Stomach (tissue), 9 donors: Measurements from ENCODE around the gene PRKRIP1. TPM values are rescaled to one million over a fixed set of nuclear protein-coding genes. Genes with fewer than 3 reads are reported as not detected.

Source experiments
- DNase-seq, 2 donors: peaks; one replicate each; pipeline versions ENCODE4 v3.0.0 to v3.0.0-alpha.2; 2013 to 2019
- H3K27ac ChIP-seq, 5 donors: fragments of 200-600 bp in 4 of 5; sonication (generic) in 4 of 5; one replicate each; pipeline ENCODE4 v1.5.1; 2013 to 2019; ENCODE audit warnings: mild to moderate bottlenecking in 1 of 5, moderate library complexity in 1 of 5
- H3K27me3 ChIP-seq, 3 donors: fragments of 200-600 bp; sonication (generic); one replicate each; pipeline ENCODE4 v1.5.1; 2017 to 2019; ENCODE audit warnings: mixed run types in 1 of 3
- H3K36me3 ChIP-seq, 4 donors: fragments of 200-600 bp; sonication (generic); 1 replicate in 3 of 4; 2 replicates in 1 of 4; pipeline ENCODE4 v1.5.1; 2016 to 2019
- H3K4me1 ChIP-seq, 4 donors: fragments of 200-600 bp; sonication (generic); one replicate each; pipeline ENCODE4 v1.5.1; 2016 to 2019
- H3K4me3 ChIP-seq, 4 donors: fragments of 200-600 bp; sonication (generic) in 3 of 4; one replicate each; pipeline ENCODE4 v1.5.1; 2016 to 2019; ENCODE audit warnings: mild to moderate bottlenecking in 1 of 4
- H3K9me3 ChIP-seq, 4 donors: fragments of 200-600 bp; sonication (generic); one replicate each; pipeline ENCODE4 v1.5.1; 2016 to 2019
- EP300 ChIP-seq: sonication (generic); formaldehyde crosslinking; IDR thresholded peaks from one replicate; pipeline ENCODE4 v1.6.1; 2017; ENCODE audit warnings: antibody characterized with exemption
- POLR2A ChIP-seq, 4 donors: fragments of 450-650 bp; IDR thresholded peaks; one replicate each; pipeline ENCODE4 v1.6.1; 2016; ENCODE audit warnings: antibody characterized with exemption in 4 of 4, control low read depth in 2 of 4, mild to moderate bottlenecking in 1 of 4, moderate library complexity in 1 of 4
- POLR2AphosphoS5 ChIP-seq, 3 donors: sonication (generic); formaldehyde crosslinking; IDR thresholded peaks; one replicate each; pipeline ENCODE4 v1.6.1; 2016; ENCODE audit warnings: antibody characterized with exemption in 3 of 3
- WGBS, 5 donors: extraction: QIAGEN DNeasy Blood & Tissue Kit in 3 of 5; methylation state at CpG; one replicate each; pipeline versions ENCODE4 v1.1.5 to v1.1.7; 2013 to 2018; 5-methylcytosine and 5-hydroxymethylcytosine counted together
- intact Hi-C: fragments of 100-400 bp; cut with DNase I; formaldehyde crosslinking; loops from one replicate; pipeline ENCODE4 v1.15.1; 2023; ENCODE audit warnings: low total_unique reads
- polyA plus RNA-seq, 3 donors: library from polyadenylated mRNA; stranded (reverse); fragments of 200-250 nt; gene quantifications; one replicate each; pipeline ENCODE4 v1.2.3, GENCODE V29; 2013
- total RNA-seq, 5 donors: library from RNA; depleted of rRNA; stranded (reverse); fragments of >200 nt; gene quantifications; one replicate each; pipeline versions ENCODE4 v1.1.0 to v1.2.3, GENCODE V29; 2014 to 2016
- TF ChIP-seq, protein P1 (sequence below), 7 experiments: fragments of 450-650 bp in 4 of 7; fragments of 200-600 bp in 3 of 7; sonication (generic) in 3 of 7; IDR thresholded peaks; one replicate each; pipeline ENCODE4 v1.5.1; 2016 to 2019; ENCODE audit warnings: antibody characterized with exemption in 7 of 7, control low read depth in 2 of 7, mild to moderate bottlenecking in 1 of 7
- donor health status: healthy with polysubstance abuse.
- donor health status: Bipolar disorder and iron deficiency.
- donor health status: healthy.

The PRKRIP1 gene
- total and polyA plus RNA-seq, 8 donors = 23.5 to 92.7 (median 30.0) TPM

DNA sequence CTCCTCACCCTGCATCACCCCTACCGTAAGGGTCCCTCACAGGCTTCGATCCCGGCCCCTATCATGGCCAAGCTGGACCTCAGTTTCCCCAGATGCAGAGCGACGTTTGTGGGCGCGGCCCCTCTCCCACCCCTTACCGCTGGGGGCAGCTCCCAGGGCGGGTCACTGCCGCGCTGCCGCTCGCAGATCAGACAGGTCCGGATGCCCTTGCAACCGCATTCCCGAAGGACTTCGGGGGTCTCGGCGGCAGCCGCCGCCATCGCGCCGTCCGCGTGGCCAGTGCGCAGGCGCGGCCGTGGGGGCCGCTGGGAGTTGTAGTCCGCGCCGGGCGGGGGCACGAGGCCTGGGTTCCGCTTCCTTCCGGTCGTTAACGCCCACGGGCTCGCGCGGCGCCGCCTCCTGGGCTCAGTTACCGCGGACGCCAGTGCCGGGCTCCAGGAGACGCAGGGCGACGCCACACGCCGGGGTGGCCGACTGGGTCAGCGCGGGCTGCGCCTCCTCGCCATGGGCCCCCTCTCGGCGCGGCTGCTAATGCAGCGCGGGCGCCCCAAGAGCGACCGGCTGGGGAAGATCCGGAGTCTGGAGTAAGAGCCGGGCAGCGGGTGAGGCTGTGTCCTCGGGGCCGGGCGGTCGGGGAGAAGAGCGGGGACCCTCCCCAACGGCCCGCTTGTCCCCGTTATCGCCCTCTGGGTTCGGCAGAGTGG, 68.6 kb downstream of the PRKRIP1 start, which contains the start of the genes ALKBH4 and LRWD1:
Gene ALKBH4, minus strand, starts transcription at position 287 of the 704 bp plus-strand sequence. Its CDS starts 27 bp downstream, at position 260.
Gene LRWD1, plus strand, starts transcription at position 408 of the 704 bp plus-strand sequence. Its CDS starts 97 bp downstream, at position 505.
- Histone ChIP-seq H3K4me3 (peak within 1 kb of the TSS; percentile 95 to 100 (median 98)), H3K27ac (peak within 1 kb of the TSS; percentile 39 to 85 (median 78)), H3K9me3 (no peaks in the 10 kb centered on the region), H3K27me3 (no peaks in the 10 kb centered on the region), H3K4me1 (peaks cover 15 to 53% (median 43%) of the 10 kb centered on the region in 4 donors), H3K36me3 (peaks cover 6 to 25% (median 20%) of the 10 kb centered on the region in 4 donors)
- intact Hi-C loops = loop anchor here (10.0 kb wide), 1 partner anchor 180 kb away; the partner anchor contains the start of gene SH2B2
- 0 to 1% (median 1%) methylated on average over 15 to 81 of the region's 81 CpGs for WGBS, 5 donors
- DNase-seq = peak; percentile 97
- TF ChIP-seq POLR2A (IDR thresholded peaks at IDR 0.05) = no peak
- peak; percentile 68 to 91 (median 80) for TF ChIP-seq POLR2AphosphoS5 (IDR thresholded peaks at IDR 0.05)
- TF ChIP-seq EP300 = no peak
- TF ChIP-seq, protein P1, sequence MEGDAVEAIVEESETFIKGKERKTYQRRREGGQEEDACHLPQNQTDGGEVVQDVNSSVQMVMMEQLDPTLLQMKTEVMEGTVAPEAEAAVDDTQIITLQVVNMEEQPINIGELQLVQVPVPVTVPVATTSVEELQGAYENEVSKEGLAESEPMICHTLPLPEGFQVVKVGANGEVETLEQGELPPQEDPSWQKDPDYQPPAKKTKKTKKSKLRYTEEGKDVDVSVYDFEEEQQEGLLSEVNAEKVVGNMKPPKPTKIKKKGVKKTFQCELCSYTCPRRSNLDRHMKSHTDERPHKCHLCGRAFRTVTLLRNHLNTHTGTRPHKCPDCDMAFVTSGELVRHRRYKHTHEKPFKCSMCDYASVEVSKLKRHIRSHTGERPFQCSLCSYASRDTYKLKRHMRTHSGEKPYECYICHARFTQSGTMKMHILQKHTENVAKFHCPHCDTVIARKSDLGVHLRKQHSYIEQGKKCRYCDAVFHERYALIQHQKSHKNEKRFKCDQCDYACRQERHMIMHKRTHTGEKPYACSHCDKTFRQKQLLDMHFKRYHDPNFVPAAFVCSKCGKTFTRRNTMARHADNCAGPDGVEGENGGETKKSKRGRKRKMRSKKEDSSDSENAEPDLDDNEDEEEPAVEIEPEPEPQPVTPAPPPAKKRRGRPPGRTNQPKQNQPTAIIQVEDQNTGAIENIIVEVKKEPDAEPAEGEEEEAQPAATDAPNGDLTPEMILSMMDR (IDR thresholded peaks at IDR 0.05) = no peak

DNA sequence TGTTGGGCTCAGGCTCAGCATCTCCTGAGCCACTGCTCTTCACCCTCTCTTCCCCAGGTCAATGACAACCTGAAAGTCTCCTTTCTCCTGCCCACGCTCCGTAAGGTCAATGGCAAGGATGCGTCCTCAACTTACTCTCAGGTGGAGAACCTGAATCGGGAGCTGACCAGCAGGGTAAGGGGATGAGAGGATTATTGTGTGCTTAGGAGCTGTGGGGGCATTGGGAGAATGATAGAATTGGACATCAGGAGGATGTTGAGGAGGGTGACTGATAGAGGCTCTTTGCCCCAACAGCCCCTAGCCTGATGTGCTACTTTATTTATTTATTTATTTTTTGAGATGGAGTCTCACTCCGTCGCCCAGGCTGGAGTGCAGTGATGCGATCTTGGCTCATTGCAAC, 69.9 kb downstream of the PRKRIP1 start:
- DNase-seq = no peak
- TF ChIP-seq, protein P1 (IDR thresholded peaks at IDR 0.05) = no peak
- TF ChIP-seq POLR2A (IDR thresholded peaks at IDR 0.05) (no peak), POLR2AphosphoS5 (IDR thresholded peaks at IDR 0.05) (no peak), EP300 (no peak)
- no peaks in the 10 kb centered on the region for H3K9me3 ChIP-seq
- intact Hi-C loops = loop anchor here (10.0 kb wide), 1 partner anchor 181 kb away; the partner anchor contains the start of gene SH2B2
- peaks cover 15 to 67% (median 54%) of the 10 kb centered on the region in 4 donors for H3K4me1 ChIP-seq
- no peak overlapping the region for H3K27ac ChIP-seq
- 95 to 99% (median 97%) methylated on average over 7 of the region's 7 CpGs for WGBS, 5 donors
- H3K4me3 ChIP-seq = peak overlapping the region in 2 of 4 donors; percentile 95 to 98
- H3K27me3 ChIP-seq = no peaks in the 10 kb centered on the region
- H3K36me3 ChIP-seq = peaks cover 6 to 38% (median 28%) of the 10 kb centered on the region in 4 donors

DNA sequence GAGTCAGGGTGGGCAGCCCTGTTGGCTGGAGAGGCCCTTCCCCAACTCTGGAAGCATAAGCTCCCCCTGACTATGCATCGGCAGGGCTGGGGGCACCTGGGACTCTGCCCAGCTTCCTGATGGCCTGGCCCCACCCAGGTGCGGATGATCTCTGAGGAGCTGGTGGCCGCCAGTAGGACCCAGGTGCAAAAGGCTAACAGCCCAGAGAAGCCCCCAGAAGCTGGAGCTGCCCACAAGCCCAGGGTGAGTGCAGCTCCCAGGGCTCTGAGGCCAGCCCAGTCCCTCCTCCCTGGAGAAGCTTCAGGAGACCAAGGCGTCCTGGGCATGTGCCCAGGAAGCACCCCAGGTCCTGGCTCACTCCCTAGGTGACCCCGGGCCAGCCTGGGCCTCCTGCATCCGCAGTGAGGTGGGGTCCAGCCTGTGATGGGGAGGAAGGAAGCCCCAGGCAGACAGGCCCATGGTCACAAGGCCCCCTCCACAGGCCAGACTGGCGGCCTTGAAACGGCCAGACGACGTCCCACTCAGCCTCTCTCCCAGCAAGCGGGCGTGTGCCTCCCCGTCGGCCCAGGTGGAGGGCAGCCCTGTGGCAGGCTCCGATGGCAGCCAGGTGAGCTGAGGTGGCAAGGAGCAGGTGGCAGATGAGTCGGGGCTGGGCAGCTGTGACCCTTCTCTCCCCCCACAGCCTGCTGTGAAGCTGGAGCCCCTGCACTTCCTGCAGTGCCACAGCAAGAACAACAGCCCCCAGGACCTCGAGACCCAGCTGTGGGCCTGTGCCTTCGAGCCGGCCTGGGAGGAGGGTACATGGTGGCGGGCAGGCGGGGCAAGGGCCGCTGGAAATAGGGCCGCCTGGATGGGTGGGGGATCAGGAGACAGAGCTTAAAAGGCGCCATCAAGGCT, 71.7 kb downstream of the PRKRIP1 start:
- H3K9me3 ChIP-seq = no peaks in the 10 kb centered on the region
- intact Hi-C loops = loop anchor here (10.0 kb wide), 1 partner anchor 183 kb away; the partner anchor contains the start of gene SH2B2
- WGBS, 5 donors = 87 to 92% (median 92%) methylated on average over 21 to 24 of the region's 24 CpGs
- H3K4me1 ChIP-seq = peaks cover 15 to 68% (median 50%) of the 10 kb centered on the region in 4 donors
- H3K36me3 ChIP-seq = peaks cover 13 to 53% (median 45%) of the 10 kb centered on the region in 4 donors
- no peak overlapping the region for H3K4me3 ChIP-seq
- no peaks in the 10 kb centered on the region for H3K27me3 ChIP-seq
- no peak for DNase-seq
- no peak for TF ChIP-seq EP300
- TF ChIP-seq POLR2A (IDR thresholded peaks at IDR 0.05) = no peak
- TF ChIP-seq, protein P1 (IDR thresholded peaks at IDR 0.05) = no peak
- TF ChIP-seq POLR2AphosphoS5 (IDR thresholded peaks at IDR 0.05) = no peak
- no peak overlapping the region for H3K27ac ChIP-seq
